HG03442 (cell line): Measurements from ENCODE around the gene ZNF350.
"Not testable (repeated sequence)": the region's sequence is repeated elsewhere in the genome, so short reads cannot be mapped to it uniquely, and the experiment has no call there.

Experiments used
- ATAC-seq: cut with Tn5 transposase; IDR thresholded peaks from one replicate; pipeline ENCODE4 v1.9.1; 2021; ENCODE audit warnings: mild to moderate bottlenecking, moderate library complexity; ENCODE audit not compliant: unreplicated experiment

The ZNF350 gene

GRCh38 chr19:51975787-51976186 lies 10.9 kb downstream of the ZNF350 start:
- not testable (repeated sequence) for ATAC-seq

- no peak for ATAC-seq
Observed at GRCh38 chr19:51971624-51972023, 15.0 kb downstream of the ZNF350 start.

DNA sequence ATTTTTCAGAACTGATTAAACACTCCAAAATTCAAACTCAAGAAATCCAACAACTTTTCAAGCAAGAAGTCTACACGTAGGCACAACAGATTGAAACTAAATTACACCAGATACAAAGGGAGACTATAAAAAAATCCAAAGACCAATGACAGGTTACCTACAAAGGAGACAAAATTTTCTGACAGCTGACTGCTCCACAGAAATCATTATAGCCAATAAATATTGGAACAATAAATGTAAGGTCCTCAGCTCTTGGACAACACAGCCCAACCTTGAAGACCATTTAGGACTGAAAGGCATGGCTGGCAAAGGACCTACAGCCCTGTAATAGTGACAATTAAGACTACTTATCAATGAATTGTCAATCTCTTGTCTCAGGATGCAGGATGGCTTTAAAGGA lies 15.9 kb downstream of the ZNF350 start:
- ATAC-seq: no peak

- ATAC-seq: no peak
Observed at GRCh38 chr19:51965583-51965982, 21.1 kb downstream of the ZNF350 start.

DNA sequence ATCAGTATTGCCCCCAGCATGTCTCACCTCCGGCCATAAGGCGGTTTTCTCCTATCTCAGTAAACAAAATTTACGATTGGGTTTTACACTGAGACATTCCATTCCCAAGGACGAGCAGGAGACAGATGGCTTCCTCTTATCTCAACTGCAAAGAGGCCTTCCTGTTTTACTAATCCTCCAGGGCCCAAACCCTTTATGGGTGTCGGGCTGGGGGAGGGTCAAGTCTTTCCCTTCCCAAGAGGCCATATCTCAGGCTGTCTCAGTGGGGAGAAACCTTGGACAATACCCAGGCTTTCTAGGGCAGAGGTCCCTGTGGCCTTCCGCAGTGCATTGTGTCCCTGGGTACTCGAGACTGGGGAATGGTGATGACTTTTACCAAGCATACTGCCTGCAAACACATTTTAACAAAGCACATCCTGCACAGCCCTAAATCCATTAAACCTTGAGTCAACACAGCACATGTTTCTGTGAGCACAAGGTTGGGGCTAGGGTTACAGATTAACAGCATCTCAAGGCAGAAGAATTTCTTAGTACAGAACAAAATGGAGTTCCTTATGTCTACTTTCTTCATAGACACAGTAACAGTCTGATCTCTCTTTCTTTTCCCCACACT lies 25.9 kb downstream of the ZNF350 start:
- not testable (repeated sequence) for ATAC-seq

DNA sequence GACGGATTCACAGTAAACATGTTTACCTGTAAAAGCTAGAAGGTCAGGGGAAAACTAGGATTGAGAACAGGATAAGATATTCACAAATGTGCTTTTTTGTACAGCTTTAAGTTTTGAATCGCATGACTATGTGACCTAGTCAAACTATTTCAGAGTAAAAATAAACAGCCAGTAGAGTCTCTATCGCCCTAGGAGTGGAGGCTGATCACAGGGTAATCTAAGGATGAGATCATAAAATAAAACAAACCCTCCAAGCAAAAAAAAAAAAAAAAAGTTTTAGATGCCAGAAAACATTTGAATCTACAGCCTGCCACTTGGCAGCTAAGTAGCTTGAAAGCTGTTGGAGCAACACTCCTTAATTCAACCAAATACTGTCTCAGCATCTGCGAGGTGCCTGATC lies 26.8 kb downstream of the ZNF350 start:
- ATAC-seq: no peak

DNA sequence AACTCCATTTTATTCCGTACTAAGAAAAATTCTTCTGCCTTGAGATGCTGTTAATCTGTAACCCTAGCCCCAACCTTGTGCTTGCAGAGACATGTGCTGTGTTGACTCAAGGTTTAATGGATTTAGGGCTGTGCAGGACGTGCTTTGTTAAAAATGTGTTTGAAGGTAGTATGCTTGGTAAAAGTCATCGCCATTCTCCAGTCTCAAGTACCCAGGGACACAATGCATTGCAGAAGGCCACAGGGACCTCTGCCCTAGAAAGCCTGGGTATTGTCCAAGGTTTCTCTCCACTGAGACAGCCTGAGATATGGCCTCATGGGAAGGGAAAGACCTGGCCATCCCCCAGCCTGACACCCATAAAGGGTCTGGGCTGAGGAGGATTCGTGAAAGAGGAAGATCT lies 28.8 kb downstream of the ZNF350 start:
- ATAC-seq: not testable (repeated sequence)

GRCh38 chr19:51948975-51949374 lies 37.7 kb downstream of the ZNF350 start:
- ATAC-seq: no peak

- no peak for ATAC-seq
Observed at GRCh38 chr19:51946602-51947001, 40.0 kb downstream of the ZNF350 start.

- no peak for ATAC-seq
Observed at GRCh38 chr19:51944798-51945552, 41.7 kb downstream of the ZNF350 start.

DNA sequence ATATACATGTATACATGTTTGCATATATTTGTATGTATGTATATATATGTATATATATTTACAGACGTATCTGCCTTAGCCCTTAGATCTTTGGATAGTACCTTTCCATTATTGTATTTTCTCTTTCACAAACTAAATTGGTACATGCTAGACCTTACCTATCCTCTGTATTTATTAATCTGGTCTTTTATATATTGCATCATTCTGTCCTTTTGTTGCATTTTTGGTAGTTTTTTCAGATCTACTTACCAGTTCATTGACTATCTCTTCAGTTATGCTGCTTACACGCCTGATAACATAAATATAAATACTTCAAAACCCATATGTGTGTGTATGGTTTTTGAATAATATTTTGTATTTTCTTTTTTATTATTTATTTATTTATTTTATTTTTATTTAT lies 47.7 kb downstream of the ZNF350 start:
- no peak for ATAC-seq

- ATAC-seq: no peak
Observed at GRCh38 chr19:51931921-51932320, 54.7 kb downstream of the ZNF350 start.

DNA sequence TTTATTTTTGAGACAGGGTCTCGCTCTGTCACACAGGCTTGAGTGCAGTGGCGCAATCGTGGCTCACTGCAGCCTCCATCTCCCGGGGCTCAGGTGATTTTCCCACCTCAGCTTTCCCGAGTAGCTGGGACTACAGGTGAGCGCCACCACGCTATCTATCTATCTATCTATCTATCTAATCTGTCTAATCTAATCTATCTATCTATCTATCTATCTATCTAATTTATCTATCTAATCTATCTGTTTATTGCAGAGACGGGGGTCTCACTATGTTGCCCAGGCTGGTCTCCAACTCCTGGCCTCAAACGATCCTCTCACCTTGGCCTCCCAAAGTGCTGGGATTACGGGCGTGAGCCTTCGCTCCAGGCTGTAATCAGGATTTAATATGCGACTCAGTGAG lies 58.8 kb downstream of the ZNF350 start:
- ATAC-seq: no peak

DNA sequence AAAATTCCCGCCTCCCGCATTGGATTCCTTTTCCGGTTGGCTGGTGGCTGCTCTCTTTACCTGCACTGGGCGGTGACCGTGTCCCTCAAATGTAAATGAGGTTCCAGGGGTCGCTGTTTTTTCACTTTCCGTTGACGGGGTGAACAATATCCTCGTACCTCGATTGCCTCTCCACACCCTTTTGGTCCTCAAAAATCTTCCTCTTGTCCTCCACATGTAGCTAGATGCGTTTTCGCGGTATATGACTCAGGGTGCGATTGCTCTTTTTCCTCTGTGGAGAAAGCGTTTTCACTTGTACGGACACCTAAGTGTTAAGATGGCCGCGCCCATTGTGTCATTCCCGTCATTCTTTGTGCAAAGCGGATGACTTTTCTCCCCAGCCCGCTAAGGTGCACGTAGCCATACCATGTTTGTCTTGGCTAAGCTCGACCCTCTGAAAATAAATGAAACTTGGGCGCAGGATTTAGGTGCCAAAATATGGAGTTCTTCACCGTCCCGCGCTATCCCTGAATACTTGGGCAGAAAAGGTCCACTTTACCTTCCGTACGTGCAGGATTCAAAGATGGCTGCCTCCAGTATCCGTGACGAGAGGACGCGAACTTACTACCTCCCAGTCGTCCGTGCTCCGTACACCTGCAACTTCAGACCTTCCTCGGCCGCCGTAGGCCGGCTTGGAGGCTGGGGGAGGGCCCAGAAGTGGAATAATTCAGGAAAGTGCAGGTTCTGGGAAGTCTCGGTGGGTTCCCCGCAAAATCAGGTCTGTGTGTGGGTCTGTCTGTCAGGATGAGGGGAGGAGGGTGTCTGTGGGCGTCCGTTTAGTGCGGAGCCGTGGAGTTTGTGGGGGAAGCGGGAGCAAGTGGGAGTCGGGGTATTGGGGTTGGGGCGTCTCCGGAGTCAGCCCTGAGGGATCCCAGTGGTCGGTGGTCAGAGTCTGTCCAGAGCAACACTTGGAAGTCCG lies 59.6 kb downstream of the ZNF350 start, which contains the start of gene ZNF613:
Gene ZNF613 (plus strand): TSS at position 689 of the 958 bp plus-strand sequence. CDS start 8,749 bp downstream, outside the sequence.
- ATAC-seq: peak; percentile 75

- no peak for ATAC-seq
Observed at GRCh38 chr19:51926426-51926783, 60.2 kb downstream of the ZNF350 start.

DNA sequence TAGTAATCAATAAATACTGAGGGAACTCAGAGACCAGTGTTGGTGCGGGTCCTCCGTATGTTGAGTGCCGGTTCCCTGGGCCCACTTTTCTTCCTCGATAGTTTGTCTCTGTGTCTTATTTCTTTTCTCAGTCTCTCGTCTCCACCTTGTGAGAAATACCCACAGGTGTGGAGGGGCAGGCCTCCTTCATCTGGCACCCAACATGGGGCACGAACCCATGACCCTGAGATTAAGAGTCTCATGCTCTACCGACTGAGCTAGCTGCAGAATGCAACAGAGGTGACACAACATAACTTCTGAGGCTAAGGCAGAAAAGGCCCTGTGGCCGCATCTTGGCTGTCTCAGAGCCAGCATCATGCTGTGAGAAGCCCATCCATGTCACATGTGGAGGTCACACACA lies 64.7 kb downstream of the ZNF350 start:
- ATAC-seq: no peak

GRCh38 chr19:51919606-51920005 lies 67.0 kb downstream of the ZNF350 start:
- ATAC-seq: no peak

DNA sequence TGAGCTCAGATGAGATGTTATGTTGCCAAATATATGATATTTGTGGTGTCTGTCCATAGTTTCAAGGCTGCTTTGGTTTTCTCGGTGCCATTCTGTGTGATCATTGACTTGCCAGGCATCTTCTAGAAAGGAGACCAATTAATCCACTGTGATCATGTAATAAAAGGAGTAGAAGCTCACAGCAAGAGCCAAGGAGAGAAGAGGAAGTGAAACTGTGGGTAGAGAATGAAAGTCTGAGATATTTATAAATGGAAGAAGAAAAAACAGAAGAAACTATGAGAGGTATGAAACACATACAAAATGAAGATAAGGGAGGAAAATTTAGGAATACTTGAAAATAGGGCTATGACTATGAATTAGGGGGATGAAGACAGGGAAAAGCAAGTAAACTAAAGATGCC lies 70.5 kb downstream of the ZNF350 start:
- no peak for ATAC-seq

DNA sequence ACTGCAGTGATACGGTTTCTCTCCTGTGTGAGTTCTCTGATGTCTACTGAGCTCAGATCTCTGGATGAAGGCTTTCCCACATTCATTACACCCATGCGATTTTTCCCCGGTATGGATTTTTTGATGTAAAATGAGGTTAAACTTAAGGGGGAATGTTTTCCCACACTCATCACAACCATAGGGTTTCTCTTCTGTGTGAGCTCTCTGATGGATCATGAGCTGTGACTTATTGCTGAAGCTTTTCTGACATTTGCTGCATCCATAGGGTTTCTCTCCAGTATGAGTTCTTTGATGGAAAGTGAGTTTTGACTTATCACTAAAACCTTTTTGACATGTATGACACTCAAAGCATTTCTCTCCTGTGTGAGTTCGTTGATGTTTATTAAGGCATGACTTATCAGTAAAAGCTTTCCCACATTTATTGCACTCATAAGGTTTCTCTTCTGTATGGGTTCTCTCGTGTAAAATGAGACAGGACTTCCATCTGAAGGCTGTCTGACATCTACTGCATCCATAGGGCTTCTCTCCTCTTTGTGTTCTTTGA lies 71.2 kb downstream of the ZNF350 start:
- ATAC-seq: no peak
